ENCODE data around the gene ORC6.

Gene ORC6

DNA sequence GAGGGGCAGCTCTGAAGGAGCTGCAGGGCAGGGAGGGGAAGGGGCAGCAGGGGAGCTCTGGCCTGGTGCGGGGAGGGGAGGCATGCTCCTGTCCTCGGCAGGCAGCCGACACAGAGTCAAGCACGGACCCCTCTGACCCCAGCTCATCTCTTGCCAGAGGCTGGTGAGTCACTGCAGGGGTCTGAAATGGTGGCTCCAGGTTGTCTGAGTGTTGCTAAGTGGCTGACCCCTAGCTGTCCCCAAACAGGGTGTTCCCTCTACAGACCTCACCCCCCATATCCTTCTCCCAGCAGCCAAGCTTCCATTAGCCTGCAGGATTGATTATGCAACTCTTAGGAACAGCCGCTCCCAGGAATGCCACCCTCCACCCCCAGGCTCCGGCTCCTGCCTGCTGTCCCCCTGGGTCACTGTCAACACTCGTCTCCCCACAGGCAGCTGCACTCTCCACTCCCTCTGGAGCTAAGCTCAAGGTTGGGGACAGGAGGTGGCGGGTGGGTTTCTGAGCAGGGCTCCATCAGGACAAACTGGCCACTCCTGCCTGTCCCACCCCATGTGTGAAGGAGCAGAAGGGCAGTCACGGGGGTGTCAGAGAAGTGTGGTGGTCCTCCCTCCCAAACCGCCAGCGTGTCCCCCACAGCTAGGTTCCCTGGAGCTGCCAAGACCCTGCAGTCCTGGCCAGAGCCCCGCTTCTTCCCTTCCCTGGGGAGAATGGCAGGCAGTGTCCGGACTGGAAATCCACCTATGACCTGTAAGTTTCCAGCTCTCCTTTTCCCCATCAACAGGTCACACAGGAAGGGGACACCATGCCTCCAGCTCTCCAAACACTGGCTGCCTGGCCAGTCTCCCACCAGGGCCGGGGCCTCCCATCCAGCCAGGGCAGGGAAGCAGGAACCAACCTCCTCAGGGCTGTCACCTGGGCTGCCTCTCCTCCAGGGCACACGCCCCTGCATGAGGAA is 57.6 kb downstream of the ORC6 start (continued):
- TF ChIP-seq, protein P1, sequence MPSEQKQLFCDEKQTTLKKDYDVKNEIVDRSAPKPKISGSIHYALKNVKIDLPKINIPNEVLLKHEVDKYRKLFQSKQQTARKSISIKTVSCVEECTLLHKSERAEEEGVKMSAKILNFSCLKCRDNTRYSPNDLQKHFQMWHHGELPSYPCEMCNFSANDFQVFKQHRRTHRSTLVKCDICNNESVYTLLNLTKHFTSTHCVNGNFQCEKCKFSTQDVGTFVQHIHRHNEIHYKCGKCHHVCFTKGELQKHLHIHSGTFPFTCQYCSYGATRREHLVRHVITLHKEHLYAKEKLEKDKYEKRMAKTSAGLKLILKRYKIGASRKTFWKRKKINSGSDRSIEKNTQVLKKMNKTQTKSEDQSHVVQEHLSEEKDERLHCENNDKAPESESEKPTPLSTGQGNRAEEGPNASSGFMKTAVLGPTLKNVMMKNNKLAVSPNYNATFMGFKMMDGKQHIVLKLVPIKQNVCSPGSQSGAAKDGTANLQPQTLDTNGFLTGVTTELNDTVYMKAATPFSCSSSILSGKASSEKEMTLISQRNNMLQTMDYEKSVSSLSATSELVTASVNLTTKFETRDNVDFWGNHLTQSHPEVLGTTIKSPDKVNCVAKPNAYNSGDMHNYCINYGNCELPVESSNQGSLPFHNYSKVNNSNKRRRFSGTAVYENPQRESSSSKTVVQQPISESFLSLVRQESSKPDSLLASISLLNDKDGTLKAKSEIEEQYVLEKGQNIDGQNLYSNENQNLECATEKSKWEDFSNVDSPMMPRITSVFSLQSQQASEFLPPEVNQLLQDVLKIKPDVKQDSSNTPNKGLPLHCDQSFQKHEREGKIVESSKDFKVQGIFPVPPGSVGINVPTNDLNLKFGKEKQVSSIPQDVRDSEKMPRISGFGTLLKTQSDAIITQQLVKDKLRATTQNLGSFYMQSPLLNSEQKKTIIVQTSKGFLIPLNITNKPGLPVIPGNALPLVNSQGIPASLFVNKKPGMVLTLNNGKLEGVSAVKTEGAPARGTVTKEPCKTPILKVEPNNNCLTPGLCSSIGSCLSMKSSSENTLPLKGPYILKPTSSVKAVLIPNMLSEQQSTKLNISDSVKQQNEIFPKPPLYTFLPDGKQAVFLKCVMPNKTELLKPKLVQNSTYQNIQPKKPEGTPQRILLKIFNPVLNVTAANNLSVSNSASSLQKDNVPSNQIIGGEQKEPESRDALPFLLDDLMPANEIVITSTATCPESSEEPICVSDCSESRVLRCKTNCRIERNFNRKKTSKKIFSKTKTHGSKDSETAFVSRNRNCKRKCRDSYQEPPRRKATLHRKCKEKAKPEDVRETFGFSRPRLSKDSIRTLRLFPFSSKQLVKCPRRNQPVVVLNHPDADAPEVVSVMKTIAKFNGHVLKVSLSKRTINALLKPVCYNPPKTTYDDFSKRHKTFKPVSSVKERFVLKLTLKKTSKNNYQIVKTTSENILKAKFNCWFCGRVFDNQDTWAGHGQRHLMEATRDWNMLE (tag by site-specific recombination; conservative IDR thresholded peaks at IDR 0.05; ENCODE audit: low read depth) = no peak

Measured in HEK293 (cell line).